Measurements from ENCODE around the gene ATXN7L2. TPM values are rescaled to one million over a fixed set of nuclear protein-coding genes. Genes with fewer than 3 reads are reported as not detected.

Gene ATXN7L2
- total and polyA plus RNA-seq, 9 donors: 0.98 to 8.8 (median 6.5) TPM

DNA sequence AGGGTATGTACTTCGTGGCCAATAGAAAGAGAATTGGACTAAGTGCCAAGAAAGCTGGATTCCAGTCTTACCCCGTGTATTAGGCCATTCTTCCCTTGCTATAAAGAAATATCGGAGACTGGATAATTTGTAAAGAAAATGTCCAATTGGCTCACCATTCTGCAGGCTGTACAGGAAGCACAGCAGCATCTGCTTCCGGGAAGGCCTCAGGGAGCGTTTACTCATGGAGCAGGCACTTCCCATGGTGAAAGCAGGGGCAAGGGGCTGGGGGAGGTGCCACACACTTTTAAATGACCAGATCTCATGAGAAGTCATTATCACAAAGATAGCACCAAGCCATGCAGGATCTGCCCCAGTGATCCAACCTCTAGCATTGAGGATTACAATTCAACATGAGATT is 33.6 kb downstream of the ATXN7L2 start:
- Histone ChIP-seq H3K36me3 (no peaks in the 10 kb centered on the region), H3K9me3 (no peaks in the 10 kb centered on the region), H3K27ac (no peak overlapping the region), H3K4me1 (ENCODE audit: insufficient read depth) (no peaks in the 10 kb centered on the region), H3K27me3 (no peaks in the 10 kb centered on the region), H3K4me3 (no peak overlapping the region)
- WGBS, 3 donors: 88 to 91% (median 89%) methylated on average over 5 of the region's 5 CpGs
- intact Hi-C loops (cut with DNase I): no loop called here
- no peak for DNase-seq
- no peak for TF ChIP-seq POLR2A (IDR thresholded peaks at IDR 0.05)
- TF ChIP-seq, protein P1, sequence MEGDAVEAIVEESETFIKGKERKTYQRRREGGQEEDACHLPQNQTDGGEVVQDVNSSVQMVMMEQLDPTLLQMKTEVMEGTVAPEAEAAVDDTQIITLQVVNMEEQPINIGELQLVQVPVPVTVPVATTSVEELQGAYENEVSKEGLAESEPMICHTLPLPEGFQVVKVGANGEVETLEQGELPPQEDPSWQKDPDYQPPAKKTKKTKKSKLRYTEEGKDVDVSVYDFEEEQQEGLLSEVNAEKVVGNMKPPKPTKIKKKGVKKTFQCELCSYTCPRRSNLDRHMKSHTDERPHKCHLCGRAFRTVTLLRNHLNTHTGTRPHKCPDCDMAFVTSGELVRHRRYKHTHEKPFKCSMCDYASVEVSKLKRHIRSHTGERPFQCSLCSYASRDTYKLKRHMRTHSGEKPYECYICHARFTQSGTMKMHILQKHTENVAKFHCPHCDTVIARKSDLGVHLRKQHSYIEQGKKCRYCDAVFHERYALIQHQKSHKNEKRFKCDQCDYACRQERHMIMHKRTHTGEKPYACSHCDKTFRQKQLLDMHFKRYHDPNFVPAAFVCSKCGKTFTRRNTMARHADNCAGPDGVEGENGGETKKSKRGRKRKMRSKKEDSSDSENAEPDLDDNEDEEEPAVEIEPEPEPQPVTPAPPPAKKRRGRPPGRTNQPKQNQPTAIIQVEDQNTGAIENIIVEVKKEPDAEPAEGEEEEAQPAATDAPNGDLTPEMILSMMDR (IDR thresholded peaks at IDR 0.05): no peak
- TF ChIP-seq EP300 (IDR thresholded peaks at IDR 0.05): no peak

DNA sequence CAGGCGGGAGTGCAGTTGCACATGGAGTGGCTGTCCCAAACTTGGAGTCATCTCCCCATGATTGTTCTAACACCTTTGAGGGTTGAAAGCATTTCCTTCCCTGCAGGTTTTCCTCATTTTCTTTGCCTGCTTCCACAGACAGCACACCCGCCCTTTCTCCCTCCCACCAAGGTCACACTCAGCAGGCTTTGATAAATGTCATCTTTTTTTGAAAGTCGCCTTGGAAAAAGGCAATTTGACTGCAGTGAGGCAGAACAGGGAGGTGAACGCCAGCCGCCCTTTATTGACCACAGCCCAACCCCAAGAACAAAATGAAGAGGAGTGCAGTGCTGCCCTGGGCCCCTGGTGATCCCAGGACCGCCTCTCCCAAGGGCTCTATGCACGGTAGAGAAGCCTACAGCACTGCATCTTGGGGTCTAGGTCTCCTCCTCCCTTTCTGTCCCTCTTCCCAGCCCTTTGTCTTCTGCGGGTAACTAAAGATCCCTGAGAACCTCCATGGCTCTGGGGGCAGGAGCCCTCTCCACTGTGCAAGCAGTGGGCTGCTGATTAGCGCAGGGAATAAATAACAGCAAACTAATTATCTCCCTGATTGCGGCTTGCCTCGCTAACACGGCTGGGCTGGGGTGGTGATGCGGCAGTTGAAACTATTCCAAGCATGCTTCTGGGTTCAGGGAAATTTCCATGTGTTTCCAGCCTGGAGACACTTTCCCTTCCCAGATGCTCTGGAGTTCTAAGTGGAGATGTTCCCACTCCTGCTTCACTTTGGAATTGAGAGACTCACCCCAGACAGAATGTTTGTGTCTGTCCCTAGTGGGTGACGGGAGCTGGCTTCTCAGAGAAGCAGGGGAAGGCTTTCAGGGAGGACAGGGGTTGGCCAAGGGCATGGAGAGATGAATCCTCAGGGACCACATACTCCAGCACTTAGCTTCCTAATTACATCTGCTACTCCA is 37.6 kb downstream of the ATXN7L2 start:
- H3K4me1 ChIP-seq (ENCODE audit: insufficient read depth): no peaks in the 10 kb centered on the region
- intact Hi-C loops (cut with DNase I): no loop called here
- no peak for DNase-seq
- no peak for TF ChIP-seq POLR2A (IDR thresholded peaks at IDR 0.05)
- TF ChIP-seq, protein P1 (IDR thresholded peaks at IDR 0.05): no peak
- TF ChIP-seq EP300 (IDR thresholded peaks at IDR 0.05): no peak
- no peak overlapping the region for H3K27ac ChIP-seq
- H3K27me3 ChIP-seq: no peaks in the 10 kb centered on the region
- H3K4me3 ChIP-seq: no peak overlapping the region
- H3K36me3 ChIP-seq: no peaks in the 10 kb centered on the region
- H3K9me3 ChIP-seq: no peaks in the 10 kb centered on the region
- WGBS, 3 donors: 29 to 38% (median 35%) methylated on average over 14 of the region's 14 CpGs

DNA sequence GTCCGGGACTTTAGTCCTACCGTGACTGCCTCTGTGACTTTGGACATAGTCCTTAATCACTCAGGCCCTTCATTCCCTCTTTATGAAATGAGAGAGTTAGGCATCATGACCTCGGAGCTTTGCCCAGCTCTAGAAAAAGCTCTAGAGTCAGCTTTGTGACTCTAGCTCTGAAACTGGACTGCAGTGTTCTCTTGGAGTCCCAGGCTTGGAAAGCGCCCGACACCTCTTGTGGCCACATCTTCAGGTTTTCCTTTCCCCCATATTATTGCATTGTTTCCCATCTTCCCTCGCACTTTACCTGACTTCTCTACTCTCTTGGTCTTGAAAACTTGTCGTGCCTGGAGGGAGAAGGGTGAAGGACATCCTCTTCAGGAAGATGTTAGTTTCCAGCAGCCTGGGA is 38.3 kb downstream of the ATXN7L2 start:
- no peak for DNase-seq
- H3K36me3 ChIP-seq: no peaks in the 10 kb centered on the region
- H3K27ac ChIP-seq: no peak overlapping the region
- no peaks in the 10 kb centered on the region for H3K27me3 ChIP-seq
- intact Hi-C loops (cut with DNase I): no loop called here
- H3K9me3 ChIP-seq: no peaks in the 10 kb centered on the region
- H3K4me3 ChIP-seq: no peak overlapping the region
- 86 to 90% (median 89%) methylated on average over 7 of the region's 7 CpGs for WGBS, 3 donors
- H3K4me1 ChIP-seq (ENCODE audit: insufficient read depth): no peaks in the 10 kb centered on the region
- no peak for TF ChIP-seq POLR2A (IDR thresholded peaks at IDR 0.05)
- TF ChIP-seq EP300 (IDR thresholded peaks at IDR 0.05): no peak
- TF ChIP-seq, protein P1 (IDR thresholded peaks at IDR 0.05): no peak

DNA sequence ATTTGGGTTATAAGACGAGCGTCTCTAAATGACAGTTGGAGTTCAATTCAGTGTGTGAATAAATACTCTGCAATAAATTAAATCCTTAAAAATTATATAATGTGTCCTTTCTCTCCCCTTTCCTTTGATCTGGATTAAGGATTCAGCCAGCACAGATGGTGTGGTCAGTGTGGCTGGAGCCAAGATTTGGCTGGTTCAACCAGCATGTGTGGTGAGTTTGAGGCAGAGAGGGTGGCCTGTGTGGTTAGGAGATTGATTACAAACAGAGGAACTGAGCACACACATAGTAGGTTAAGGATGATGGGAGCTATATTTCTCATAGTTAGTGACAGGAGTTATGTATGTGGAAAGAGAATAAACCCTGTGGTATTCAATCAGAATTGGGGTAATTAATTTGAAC is 40.0 kb downstream of the ATXN7L2 start:
- Histone ChIP-seq H3K27me3 (no peaks in the 10 kb centered on the region), H3K4me1 (ENCODE audit: insufficient read depth) (no peaks in the 10 kb centered on the region), H3K36me3 (no peaks in the 10 kb centered on the region), H3K4me3 (no peak overlapping the region), H3K27ac (no peak overlapping the region), H3K9me3 (no peaks in the 10 kb centered on the region)
- TF ChIP-seq, protein P1 (IDR thresholded peaks at IDR 0.05): no peak
- TF ChIP-seq EP300 (IDR thresholded peaks at IDR 0.05) (no peak), POLR2A (IDR thresholded peaks at IDR 0.05) (no peak)
- no peak for DNase-seq
- 89 to 95% (median 94%) methylated on average over 2 of the region's 2 CpGs for WGBS, 3 donors
- intact Hi-C loops (cut with DNase I): no loop called here
